PFSK-1 (cell line): ENCODE data around the gene DLGAP1.

Source experiments
- FOXP2 ChIP-seq: optimal IDR thresholded peaks from 2 replicates; pipeline ENCODE3; 2011; ENCODE audit warnings: borderline replicate concordance, control low read depth, inconsistent platforms; ENCODE audit not compliant: insufficient read depth; ENCODE audit errors: extremely low read length, extremely low read depth
- POLR2AphosphoS5 ChIP-seq: IDR thresholded peaks from 2 replicates; pipeline ENCODE4 v1.6.1; 2012; ENCODE audit warnings: low read depth, mild to moderate bottlenecking, control low read depth, low read length, moderate library complexity
- SIN3A ChIP-seq: IDR thresholded peaks from 2 replicates; pipeline ENCODE4 v1.6.1; 2012; ENCODE audit warnings: mild to moderate bottlenecking, low read length, moderate library complexity, borderline replicate concordance; ENCODE audit not compliant: insufficient read depth
- TAF1 ChIP-seq: IDR thresholded peaks from 2 replicates; pipeline ENCODE4 v1.6.1; 2012; ENCODE audit warnings: low read length, control low read depth, borderline replicate concordance; ENCODE audit not compliant: insufficient read depth
- TF ChIP-seq, protein P1 (sequence below), 2 experiments: IDR thresholded peaks; 2 replicates each; pipeline versions ENCODE4 v1.6.1 to v1.8.0; 2011 to 2012; ENCODE audit warnings: low read depth in 2 of 2, low read length in 2 of 2, control low read depth in 1 of 2, inconsistent platforms in 1 of 2, mild to moderate bottlenecking in 1 of 2, moderate library complexity in 1 of 2; ENCODE audit not compliant: insufficient read depth in 1 of 2

DLGAP1 gene

DNA sequence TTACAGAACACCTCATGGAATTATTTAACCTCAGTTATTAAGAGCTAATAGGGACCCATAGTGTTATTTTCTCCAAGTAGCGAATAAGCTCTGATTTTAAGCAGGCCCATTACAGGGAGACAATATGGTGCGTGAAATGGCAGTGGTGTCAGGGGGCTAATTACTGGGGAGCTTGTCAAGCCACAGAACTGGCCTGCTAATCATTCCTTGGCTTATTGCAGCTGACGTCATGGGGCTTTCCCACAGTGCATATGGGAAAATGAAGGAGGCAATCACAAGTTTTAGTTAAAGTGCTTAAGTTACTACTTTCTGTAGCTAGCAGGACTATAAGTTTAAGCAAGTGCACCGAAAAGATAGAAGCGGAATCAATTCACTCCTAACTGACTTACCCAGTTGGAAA, 742.6 kb downstream of the DLGAP1 start:
- TF ChIP-seq SIN3A (no peak), POLR2AphosphoS5 (no peak), TAF1 (no peak)
- TF ChIP-seq, protein P1, sequence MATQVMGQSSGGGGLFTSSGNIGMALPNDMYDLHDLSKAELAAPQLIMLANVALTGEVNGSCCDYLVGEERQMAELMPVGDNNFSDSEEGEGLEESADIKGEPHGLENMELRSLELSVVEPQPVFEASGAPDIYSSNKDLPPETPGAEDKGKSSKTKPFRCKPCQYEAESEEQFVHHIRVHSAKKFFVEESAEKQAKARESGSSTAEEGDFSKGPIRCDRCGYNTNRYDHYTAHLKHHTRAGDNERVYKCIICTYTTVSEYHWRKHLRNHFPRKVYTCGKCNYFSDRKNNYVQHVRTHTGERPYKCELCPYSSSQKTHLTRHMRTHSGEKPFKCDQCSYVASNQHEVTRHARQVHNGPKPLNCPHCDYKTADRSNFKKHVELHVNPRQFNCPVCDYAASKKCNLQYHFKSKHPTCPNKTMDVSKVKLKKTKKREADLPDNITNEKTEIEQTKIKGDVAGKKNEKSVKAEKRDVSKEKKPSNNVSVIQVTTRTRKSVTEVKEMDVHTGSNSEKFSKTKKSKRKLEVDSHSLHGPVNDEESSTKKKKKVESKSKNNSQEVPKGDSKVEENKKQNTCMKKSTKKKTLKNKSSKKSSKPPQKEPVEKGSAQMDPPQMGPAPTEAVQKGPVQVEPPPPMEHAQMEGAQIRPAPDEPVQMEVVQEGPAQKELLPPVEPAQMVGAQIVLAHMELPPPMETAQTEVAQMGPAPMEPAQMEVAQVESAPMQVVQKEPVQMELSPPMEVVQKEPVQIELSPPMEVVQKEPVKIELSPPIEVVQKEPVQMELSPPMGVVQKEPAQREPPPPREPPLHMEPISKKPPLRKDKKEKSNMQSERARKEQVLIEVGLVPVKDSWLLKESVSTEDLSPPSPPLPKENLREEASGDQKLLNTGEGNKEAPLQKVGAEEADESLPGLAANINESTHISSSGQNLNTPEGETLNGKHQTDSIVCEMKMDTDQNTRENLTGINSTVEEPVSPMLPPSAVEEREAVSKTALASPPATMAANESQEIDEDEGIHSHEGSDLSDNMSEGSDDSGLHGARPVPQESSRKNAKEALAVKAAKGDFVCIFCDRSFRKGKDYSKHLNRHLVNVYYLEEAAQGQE (IDR thresholded peaks at IDR 0.05; ENCODE audit: insufficient read depth in 1 of 2, low read depth in 2 of 2, low read length in 2 of 2), result no peak

- TF ChIP-seq, protein P1 (IDR thresholded peaks at IDR 0.05; ENCODE audit: insufficient read depth in 1 of 2, low read depth in 2 of 2, low read length in 2 of 2), result no peak
- TF ChIP-seq SIN3A, result 0 out of 2 replicates have a peak, but pooled peaks have one; percentile 21
- TF ChIP-seq TAF1, result no peak
- peak; percentile 29 for TF ChIP-seq FOXP2
- no peak for TF ChIP-seq POLR2AphosphoS5
Observed at GRCh38 chr18:3710712-3711301, 744.3 kb downstream of the DLGAP1 start.

- no peak for TF ChIP-seq POLR2AphosphoS5
- TF ChIP-seq TAF1, result no peak
- TF ChIP-seq SIN3A, result no peak
- TF ChIP-seq, protein P1 (IDR thresholded peaks at IDR 0.05; ENCODE audit: insufficient read depth in 1 of 2, low read depth in 2 of 2, low read length in 2 of 2), result no peak
- no peak for TF ChIP-seq FOXP2
Observed at GRCh38 chr18:3709205-3709604, 745.9 kb downstream of the DLGAP1 start.

DNA sequence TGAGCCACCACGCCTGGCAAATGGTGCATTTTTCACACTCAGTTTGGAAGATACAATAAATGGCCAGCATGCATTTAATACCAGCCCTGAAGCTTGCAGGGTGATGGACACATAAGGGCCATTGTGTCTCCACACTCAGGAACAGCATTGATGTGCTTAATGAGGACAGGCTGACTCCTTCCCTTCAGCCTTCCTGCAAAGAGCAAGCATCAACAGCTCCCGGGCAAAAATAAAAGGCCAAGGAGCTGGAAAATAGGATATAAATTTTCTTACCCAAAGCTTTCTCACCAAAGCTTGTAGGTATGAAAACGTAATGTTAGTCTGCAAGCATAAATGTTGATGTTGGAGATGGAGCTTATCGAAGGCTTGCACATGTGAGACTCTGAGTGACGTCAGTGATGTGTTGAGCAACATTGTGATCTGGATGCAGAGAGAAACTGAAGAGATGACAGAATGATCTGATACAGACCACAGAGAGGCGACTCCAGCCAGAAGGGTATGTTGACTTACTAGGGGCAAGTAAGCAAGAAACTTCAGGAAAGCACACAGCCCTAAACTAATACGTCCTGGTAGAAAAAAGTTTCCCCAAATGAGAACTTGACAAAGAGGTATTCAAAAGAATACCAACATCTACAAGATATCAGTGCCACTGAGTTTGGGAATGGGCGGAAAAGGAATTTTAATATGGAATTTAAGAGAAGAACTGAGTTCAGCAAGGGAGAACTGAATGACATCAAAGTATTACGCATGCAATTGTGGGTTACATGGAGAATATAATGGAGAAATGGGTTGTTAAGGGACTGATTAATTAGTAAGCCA, 748.6 kb downstream of the DLGAP1 start:
- TF ChIP-seq SIN3A (no peak), TAF1 (no peak), POLR2AphosphoS5 (no peak), FOXP2 (no peak)
- TF ChIP-seq, protein P1 (IDR thresholded peaks at IDR 0.05; ENCODE audit: insufficient read depth in 1 of 2, low read depth in 2 of 2, low read length in 2 of 2), result no peak
